ENCODE results near the gene ACHE. TPM values are rescaled to one million over a fixed set of nuclear protein-coding genes. Genes with fewer than 3 reads are reported as not detected.

The ACHE gene
- total and polyA plus RNA-seq, 2 of the 13 experiments (the other 11 are each of a cell fraction or from before 2014, with no cell fraction given) = 0.18 to 0.40 TPM

DNA sequence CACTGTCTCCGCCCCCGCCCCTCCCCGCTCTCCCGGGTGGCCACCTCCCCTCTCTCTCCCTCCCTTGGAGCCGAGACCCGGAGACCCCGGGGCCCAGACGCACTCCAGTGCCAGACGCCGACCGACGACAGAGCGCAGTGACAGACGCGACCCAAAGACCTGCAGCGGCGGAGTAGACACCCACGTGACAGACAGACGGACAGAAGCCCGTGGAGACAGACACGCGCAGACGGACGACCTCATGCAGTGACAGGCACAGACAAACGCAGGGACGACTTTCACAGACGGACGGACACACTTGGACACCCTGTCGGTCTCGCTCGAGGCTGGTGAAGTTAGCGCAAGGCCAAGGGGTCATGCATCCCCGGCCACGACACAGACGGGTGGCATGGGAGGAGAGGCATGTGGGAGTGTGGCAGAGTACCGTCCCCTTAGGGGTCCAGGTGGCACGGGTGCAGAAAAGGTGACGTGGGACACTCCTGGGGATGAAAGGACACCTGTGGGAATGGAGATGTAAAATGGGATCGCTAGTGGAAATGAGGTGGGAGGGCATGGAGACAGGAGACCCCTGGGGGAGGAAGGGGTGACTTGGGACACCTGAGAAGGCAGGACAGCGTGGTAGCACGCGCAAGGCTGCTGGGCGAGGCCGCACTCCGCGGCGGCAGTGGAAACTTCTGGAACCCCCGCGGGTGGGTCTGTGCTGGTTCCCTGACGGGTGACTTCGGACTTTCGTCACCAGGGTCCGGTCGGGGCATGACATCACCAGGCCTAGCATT lies 456 bp upstream of the ACHE start (continued):
- TF ChIP-seq, protein P1, sequence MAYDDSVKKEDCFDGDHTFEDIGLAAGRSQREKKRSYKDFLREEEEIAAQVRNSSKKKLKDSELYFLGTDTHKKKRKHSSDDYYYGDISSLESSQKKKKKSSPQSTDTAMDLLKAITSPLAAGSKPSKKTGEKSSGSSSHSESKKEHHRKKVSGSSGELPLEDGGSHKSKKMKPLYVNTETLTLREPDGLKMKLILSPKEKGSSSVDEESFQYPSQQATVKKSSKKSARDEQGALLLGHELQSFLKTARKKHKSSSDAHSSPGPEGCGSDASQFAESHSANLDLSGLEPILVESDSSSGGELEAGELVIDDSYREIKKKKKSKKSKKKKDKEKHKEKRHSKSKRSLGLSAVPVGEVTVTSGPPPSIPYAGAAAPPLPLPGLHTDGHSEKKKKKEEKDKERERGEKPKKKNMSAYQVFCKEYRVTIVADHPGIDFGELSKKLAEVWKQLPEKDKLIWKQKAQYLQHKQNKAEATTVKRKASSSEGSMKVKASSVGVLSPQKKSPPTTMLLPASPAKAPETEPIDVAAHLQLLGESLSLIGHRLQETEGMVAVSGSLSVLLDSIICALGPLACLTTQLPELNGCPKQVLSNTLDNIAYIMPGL (CRISPR knock-in tag; IDR thresholded peaks at IDR 0.05; ENCODE audit: borderline replicate concordance in 1 of 2, low read depth in 1 of 2) = 0 out of 4 replicates have a peak, but pooled peaks of 1 of the 2 experiments have one; percentile 23
- TF ChIP-seq, protein P2, sequence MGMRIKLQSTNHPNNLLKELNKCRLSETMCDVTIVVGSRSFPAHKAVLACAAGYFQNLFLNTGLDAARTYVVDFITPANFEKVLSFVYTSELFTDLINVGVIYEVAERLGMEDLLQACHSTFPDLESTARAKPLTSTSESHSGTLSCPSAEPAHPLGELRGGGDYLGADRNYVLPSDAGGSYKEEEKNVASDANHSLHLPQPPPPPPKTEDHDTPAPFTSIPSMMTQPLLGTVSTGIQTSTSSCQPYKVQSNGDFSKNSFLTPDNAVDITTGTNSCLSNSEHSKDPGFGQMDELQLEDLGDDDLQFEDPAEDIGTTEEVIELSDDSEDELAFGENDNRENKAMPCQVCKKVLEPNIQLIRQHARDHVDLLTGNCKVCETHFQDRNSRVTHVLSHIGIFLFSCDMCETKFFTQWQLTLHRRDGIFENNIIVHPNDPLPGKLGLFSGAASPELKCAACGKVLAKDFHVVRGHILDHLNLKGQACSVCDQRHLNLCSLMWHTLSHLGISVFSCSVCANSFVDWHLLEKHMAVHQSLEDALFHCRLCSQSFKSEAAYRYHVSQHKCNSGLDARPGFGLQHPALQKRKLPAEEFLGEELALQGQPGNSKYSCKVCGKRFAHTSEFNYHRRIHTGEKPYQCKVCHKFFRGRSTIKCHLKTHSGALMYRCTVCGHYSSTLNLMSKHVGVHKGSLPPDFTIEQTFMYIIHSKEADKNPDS (CRISPR knock-in tag; IDR thresholded peaks at IDR 0.05) = no peak
- TF ChIP-seq ZFYVE20 (CRISPR knock-in tag; IDR thresholded peaks at IDR 0.05; ENCODE audit: borderline replicate concordance, low read depth) = no peak
- no peak for TF ChIP-seq KLF11 (CRISPR knock-in tag; IDR thresholded peaks at IDR 0.05)
- TF ChIP-seq, protein P3, sequence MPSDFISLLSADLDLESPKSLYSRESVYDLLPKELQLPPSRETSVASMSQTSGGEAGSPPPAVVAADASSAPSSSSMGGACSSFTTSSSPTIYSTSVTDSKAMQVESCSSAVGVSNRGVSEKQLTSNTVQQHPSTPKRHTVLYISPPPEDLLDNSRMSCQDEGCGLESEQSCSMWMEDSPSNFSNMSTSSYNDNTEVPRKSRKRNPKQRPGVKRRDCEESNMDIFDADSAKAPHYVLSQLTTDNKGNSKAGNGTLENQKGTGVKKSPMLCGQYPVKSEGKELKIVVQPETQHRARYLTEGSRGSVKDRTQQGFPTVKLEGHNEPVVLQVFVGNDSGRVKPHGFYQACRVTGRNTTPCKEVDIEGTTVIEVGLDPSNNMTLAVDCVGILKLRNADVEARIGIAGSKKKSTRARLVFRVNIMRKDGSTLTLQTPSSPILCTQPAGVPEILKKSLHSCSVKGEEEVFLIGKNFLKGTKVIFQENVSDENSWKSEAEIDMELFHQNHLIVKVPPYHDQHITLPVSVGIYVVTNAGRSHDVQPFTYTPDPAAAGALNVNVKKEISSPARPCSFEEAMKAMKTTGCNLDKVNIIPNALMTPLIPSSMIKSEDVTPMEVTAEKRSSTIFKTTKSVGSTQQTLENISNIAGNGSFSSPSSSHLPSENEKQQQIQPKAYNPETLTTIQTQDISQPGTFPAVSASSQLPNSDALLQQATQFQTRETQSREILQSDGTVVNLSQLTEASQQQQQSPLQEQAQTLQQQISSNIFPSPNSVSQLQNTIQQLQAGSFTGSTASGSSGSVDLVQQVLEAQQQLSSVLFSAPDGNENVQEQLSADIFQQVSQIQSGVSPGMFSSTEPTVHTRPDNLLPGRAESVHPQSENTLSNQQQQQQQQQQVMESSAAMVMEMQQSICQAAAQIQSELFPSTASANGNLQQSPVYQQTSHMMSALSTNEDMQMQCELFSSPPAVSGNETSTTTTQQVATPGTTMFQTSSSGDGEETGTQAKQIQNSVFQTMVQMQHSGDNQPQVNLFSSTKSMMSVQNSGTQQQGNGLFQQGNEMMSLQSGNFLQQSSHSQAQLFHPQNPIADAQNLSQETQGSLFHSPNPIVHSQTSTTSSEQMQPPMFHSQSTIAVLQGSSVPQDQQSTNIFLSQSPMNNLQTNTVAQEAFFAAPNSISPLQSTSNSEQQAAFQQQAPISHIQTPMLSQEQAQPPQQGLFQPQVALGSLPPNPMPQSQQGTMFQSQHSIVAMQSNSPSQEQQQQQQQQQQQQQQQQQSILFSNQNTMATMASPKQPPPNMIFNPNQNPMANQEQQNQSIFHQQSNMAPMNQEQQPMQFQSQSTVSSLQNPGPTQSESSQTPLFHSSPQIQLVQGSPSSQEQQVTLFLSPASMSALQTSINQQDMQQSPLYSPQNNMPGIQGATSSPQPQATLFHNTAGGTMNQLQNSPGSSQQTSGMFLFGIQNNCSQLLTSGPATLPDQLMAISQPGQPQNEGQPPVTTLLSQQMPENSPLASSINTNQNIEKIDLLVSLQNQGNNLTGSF (CRISPR knock-in tag; IDR thresholded peaks at IDR 0.05) = no peak; the same call in 1 of the 2 replicates
- no peak for TF ChIP-seq HMG20A (CRISPR knock-in tag; IDR thresholded peaks at IDR 0.05; ENCODE audit: borderline replicate concordance)
- no peak for TF ChIP-seq KAT2B (IDR thresholded peaks at IDR 0.05; ENCODE audit: borderline replicate concordance, low read depth, low read length)
- TF ChIP-seq ASH2L (IDR thresholded peaks at IDR 0.05; ENCODE audit: insufficient read length, low read depth, low read length) = peak; percentile 6
- TF ChIP-seq SMAD9 (CRISPR knock-in tag; IDR thresholded peaks at IDR 0.05) = no peak
- TF ChIP-seq, protein P4, sequence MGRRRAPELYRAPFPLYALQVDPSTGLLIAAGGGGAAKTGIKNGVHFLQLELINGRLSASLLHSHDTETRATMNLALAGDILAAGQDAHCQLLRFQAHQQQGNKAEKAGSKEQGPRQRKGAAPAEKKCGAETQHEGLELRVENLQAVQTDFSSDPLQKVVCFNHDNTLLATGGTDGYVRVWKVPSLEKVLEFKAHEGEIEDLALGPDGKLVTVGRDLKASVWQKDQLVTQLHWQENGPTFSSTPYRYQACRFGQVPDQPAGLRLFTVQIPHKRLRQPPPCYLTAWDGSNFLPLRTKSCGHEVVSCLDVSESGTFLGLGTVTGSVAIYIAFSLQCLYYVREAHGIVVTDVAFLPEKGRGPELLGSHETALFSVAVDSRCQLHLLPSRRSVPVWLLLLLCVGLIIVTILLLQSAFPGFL (CRISPR knock-in tag; IDR thresholded peaks at IDR 0.05) = no peak
- no peak for TF ChIP-seq CCAR2 (optimal IDR thresholded peaks at IDR 0.05; ENCODE audit: low read depth, low read length)
- TF ChIP-seq ZNF720 (CRISPR knock-in tag; IDR thresholded peaks at IDR 0.05) = no peak
- TF ChIP-seq, protein P5, sequence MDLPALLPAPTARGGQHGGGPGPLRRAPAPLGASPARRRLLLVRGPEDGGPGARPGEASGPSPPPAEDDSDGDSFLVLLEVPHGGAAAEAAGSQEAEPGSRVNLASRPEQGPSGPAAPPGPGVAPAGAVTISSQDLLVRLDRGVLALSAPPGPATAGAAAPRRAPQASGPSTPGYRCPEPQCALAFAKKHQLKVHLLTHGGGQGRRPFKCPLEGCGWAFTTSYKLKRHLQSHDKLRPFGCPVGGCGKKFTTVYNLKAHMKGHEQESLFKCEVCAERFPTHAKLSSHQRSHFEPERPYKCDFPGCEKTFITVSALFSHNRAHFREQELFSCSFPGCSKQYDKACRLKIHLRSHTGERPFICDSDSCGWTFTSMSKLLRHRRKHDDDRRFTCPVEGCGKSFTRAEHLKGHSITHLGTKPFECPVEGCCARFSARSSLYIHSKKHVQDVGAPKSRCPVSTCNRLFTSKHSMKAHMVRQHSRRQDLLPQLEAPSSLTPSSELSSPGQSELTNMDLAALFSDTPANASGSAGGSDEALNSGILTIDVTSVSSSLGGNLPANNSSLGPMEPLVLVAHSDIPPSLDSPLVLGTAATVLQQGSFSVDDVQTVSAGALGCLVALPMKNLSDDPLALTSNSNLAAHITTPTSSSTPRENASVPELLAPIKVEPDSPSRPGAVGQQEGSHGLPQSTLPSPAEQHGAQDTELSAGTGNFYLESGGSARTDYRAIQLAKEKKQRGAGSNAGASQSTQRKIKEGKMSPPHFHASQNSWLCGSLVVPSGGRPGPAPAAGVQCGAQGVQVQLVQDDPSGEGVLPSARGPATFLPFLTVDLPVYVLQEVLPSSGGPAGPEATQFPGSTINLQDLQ (CRISPR knock-in tag; IDR thresholded peaks at IDR 0.05) = peak; percentile 69
- no peak for TF ChIP-seq SNAI1 (CRISPR knock-in tag; IDR thresholded peaks at IDR 0.05; ENCODE audit: borderline replicate concordance)

All from HepG2 (cell line).